Parathyroid adenoma (tissue), 2 donors: Measurements from ENCODE around the gene DYNLT4.

Experiments
- H2AFZ ChIP-seq: fragments of 300-600 bp; sonication (generic); one replicate; pipeline ENCODE4 v1.7.0; 2017; ENCODE audit warnings: antibody characterized with exemption, mild to moderate bottlenecking
- H3K27ac ChIP-seq: fragments of 300-600 bp; sonication (generic); one replicate; pipeline ENCODE4 v1.7.0; 2017
- H3K27me3 ChIP-seq: fragments of 300-600 bp; sonication (generic); one replicate; pipeline ENCODE4 v1.7.0; 2017; ENCODE audit warnings: low read length; ENCODE audit not compliant: control insufficient read depth, insufficient read depth
- H3K36me3 ChIP-seq: fragments of 300-600 bp; sonication (generic); one replicate; pipeline ENCODE4 v1.7.0; 2017; ENCODE audit warnings: low read length; ENCODE audit not compliant: control insufficient read depth, insufficient read depth
- H3K4me1 ChIP-seq: fragments of 300-600 bp; sonication (generic); one replicate; pipeline ENCODE4 v1.7.0; 2017; ENCODE audit warnings: control low read depth
- H3K4me2 ChIP-seq: fragments of 300-600 bp; sonication (generic); one replicate; pipeline ENCODE4 v1.7.0; 2017; ENCODE audit warnings: low read length
- H3K4me3 ChIP-seq: fragments of 300-600 bp; sonication (generic); one replicate; pipeline ENCODE4 v1.7.0; 2017; ENCODE audit warnings: low read depth, low read length
- H3K79me2 ChIP-seq: fragments of 300-600 bp; sonication (generic); one replicate; pipeline ENCODE4 v1.7.0; 2017; ENCODE audit warnings: control low read depth
- H3K9ac ChIP-seq: fragments of 300-600 bp; sonication (generic); one replicate; pipeline ENCODE4 v1.7.0; 2017; ENCODE audit warnings: mild to moderate bottlenecking
- H3K9me3 ChIP-seq: fragments of 300-600 bp; sonication (generic); one replicate; pipeline ENCODE4 v1.7.0; 2017; ENCODE audit warnings: low read length; ENCODE audit not compliant: control insufficient read depth
- CTCF ChIP-seq: fragments of 300-600 bp; sonication (generic); IDR thresholded peaks from one replicate; pipeline ENCODE4 v1.7.0; 2017; ENCODE audit warnings: antibody characterized with exemption, mild to moderate bottlenecking
- donor health status: primary hyperparathyroidism.

Gene DYNLT4

GRCh38 chr1:44829506-44830384 is 22.6 kb upstream of the DYNLT4 start:
- H3K9ac ChIP-seq = no peak overlapping the region
- no peaks in the 10 kb centered on the region for H3K4me1 ChIP-seq
- H3K27ac ChIP-seq = no peak overlapping the region
- no peaks in the 10 kb centered on the region for H3K36me3 ChIP-seq
- no peaks in the 10 kb centered on the region for H3K79me2 ChIP-seq
- H3K4me3 ChIP-seq = no peak overlapping the region
- H2AFZ ChIP-seq = no peak overlapping the region
- TF ChIP-seq CTCF = no peak
- H3K27me3 ChIP-seq = no peaks in the 10 kb centered on the region
- no peaks in the 10 kb centered on the region for H3K9me3 ChIP-seq
- H3K4me2 ChIP-seq = no peak overlapping the region

- Histone ChIP-seq H3K9me3 (no peaks in the 10 kb centered on the region), H3K4me1 (no peaks in the 10 kb centered on the region), H3K4me2 (no peak overlapping the region), H3K36me3 (no peaks in the 10 kb centered on the region), H2AFZ (no peak overlapping the region), H3K27ac (no peak overlapping the region), H3K9ac (no peak overlapping the region), H3K4me3 (no peak overlapping the region), H3K79me2 (no peaks in the 10 kb centered on the region), H3K27me3 (no peaks in the 10 kb centered on the region)
- no peak for TF ChIP-seq CTCF
These were observed 21.8 kb upstream of the DYNLT4 start for GRCh38 chr1:44828841-44829440.

- Histone ChIP-seq H3K27ac (no peak overlapping the region), H3K4me2 (no peak overlapping the region), H3K27me3 (no peaks in the 10 kb centered on the region), H3K4me1 (no peaks in the 10 kb centered on the region), H3K79me2 (no peaks in the 10 kb centered on the region), H3K9ac (no peak overlapping the region), H3K4me3 (no peak overlapping the region), H3K36me3 (no peaks in the 10 kb centered on the region), H2AFZ (no peak overlapping the region), H3K9me3 (no peaks in the 10 kb centered on the region)
- no peak for TF ChIP-seq CTCF
These were observed 21.0 kb upstream of the DYNLT4 start for GRCh38 chr1:44828003-44828651.

GRCh38 chr1:44827197-44828002 is 20.2 kb upstream of the DYNLT4 start:
- no peak for TF ChIP-seq CTCF
- no peaks in the 10 kb centered on the region for H3K36me3 ChIP-seq
- no peak overlapping the region for H3K4me3 ChIP-seq
- no peak overlapping the region for H3K4me2 ChIP-seq
- no peaks in the 10 kb centered on the region for H3K79me2 ChIP-seq
- no peak overlapping the region for H3K9ac ChIP-seq
- no peaks in the 10 kb centered on the region for H3K9me3 ChIP-seq
- H3K27ac ChIP-seq = no peak overlapping the region
- H3K4me1 ChIP-seq = no peaks in the 10 kb centered on the region
- H3K27me3 ChIP-seq = no peaks in the 10 kb centered on the region
- no peak overlapping the region for H2AFZ ChIP-seq
